Measurements from ENCODE around the gene UPP2. TPM values are rescaled to one million over a fixed set of nuclear protein-coding genes. Genes with fewer than 3 reads are reported as not detected.

Gene UPP2
- total and polyA plus RNA-seq, 4 donors: 0.51 to 9.0 (median 1.3) TPM

GRCh38 chr2:158179660-158180059, 78.0 kb downstream of the UPP2 start:
- Histone ChIP-seq H3K27ac (ENCODE audit: low read depth in 1 of 2, low read length in 2 of 2) (no peak overlapping the region), H3K36me3 (ENCODE audit: control insufficient read depth in 4 of 4, insufficient read depth in 3 of 4, low read depth in 1 of 4, low read length in 3 of 4) (no peaks in the 10 kb centered on the region), H3K9me3 (ENCODE audit: control insufficient read depth in 4 of 4, low read length in 3 of 4) (no peaks in the 10 kb centered on the region), H3K9ac (ENCODE audit: low read depth in 1 of 2, low read length in 2 of 2) (no peak overlapping the region), H3K4me1 (ENCODE audit: control insufficient read depth in 4 of 4, insufficient read depth in 4 of 4, low read length in 3 of 4) (peaks cover 0 to 2% (median 0%) of the 10 kb centered on the region in 4 donors), H3K4me3 (ENCODE audit: low read depth in 1 of 3, low read length in 3 of 3) (no peak overlapping the region), H3K27me3 (ENCODE audit: control insufficient read depth in 4 of 4, insufficient read depth in 4 of 4, low read length in 3 of 4) (no peaks in the 10 kb centered on the region)
- 34% methylated on average over 2 of the region's 2 CpGs for WGBS
- no peak for DNase-seq (ENCODE audit: low spot score)
- TF ChIP-seq NR2F2 (IDR thresholded peaks at IDR 0.05) (no peak), RAD21 (IDR thresholded peaks at IDR 0.05) (peak; percentile 82 to 86), HNF4A (conservative IDR thresholded peaks at IDR 0.05) (peak; percentile 11 to 45), TAF1 (conservative IDR thresholded peaks at IDR 0.05) (no peak)
- TF ChIP-seq, protein P1, sequence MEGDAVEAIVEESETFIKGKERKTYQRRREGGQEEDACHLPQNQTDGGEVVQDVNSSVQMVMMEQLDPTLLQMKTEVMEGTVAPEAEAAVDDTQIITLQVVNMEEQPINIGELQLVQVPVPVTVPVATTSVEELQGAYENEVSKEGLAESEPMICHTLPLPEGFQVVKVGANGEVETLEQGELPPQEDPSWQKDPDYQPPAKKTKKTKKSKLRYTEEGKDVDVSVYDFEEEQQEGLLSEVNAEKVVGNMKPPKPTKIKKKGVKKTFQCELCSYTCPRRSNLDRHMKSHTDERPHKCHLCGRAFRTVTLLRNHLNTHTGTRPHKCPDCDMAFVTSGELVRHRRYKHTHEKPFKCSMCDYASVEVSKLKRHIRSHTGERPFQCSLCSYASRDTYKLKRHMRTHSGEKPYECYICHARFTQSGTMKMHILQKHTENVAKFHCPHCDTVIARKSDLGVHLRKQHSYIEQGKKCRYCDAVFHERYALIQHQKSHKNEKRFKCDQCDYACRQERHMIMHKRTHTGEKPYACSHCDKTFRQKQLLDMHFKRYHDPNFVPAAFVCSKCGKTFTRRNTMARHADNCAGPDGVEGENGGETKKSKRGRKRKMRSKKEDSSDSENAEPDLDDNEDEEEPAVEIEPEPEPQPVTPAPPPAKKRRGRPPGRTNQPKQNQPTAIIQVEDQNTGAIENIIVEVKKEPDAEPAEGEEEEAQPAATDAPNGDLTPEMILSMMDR (IDR thresholded peaks at IDR 0.05; ENCODE audit: low read depth, low read length, missing input control): peak; percentile 37

GRCh38 chr2:158181171-158181570, 79.5 kb downstream of the UPP2 start:
- H3K36me3 ChIP-seq (ENCODE audit: control insufficient read depth in 4 of 4, insufficient read depth in 3 of 4, low read depth in 1 of 4, low read length in 3 of 4): no peaks in the 10 kb centered on the region
- peaks cover 0 to 4% (median 1%) of the 10 kb centered on the region in 4 donors for H3K4me1 ChIP-seq (ENCODE audit: control insufficient read depth in 4 of 4, insufficient read depth in 4 of 4, low read length in 3 of 4)
- no peak for TF ChIP-seq NR2F2 (IDR thresholded peaks at IDR 0.05)
- H3K9me3 ChIP-seq (ENCODE audit: control insufficient read depth in 4 of 4, low read length in 3 of 4): no peaks in the 10 kb centered on the region
- no peak for DNase-seq (ENCODE audit: low spot score)
- no peak overlapping the region for H3K4me3 ChIP-seq (ENCODE audit: low read depth in 1 of 3, low read length in 3 of 3)
- WGBS: 86% methylated on average over 2 of the region's 2 CpGs
- H3K9ac ChIP-seq (ENCODE audit: low read depth in 1 of 2, low read length in 2 of 2): no peak overlapping the region
- H3K27ac ChIP-seq (ENCODE audit: low read depth in 1 of 2, low read length in 2 of 2): no peak overlapping the region
- H3K27me3 ChIP-seq (ENCODE audit: control insufficient read depth in 4 of 4, insufficient read depth in 4 of 4, low read length in 3 of 4): no peaks in the 10 kb centered on the region

DNA sequence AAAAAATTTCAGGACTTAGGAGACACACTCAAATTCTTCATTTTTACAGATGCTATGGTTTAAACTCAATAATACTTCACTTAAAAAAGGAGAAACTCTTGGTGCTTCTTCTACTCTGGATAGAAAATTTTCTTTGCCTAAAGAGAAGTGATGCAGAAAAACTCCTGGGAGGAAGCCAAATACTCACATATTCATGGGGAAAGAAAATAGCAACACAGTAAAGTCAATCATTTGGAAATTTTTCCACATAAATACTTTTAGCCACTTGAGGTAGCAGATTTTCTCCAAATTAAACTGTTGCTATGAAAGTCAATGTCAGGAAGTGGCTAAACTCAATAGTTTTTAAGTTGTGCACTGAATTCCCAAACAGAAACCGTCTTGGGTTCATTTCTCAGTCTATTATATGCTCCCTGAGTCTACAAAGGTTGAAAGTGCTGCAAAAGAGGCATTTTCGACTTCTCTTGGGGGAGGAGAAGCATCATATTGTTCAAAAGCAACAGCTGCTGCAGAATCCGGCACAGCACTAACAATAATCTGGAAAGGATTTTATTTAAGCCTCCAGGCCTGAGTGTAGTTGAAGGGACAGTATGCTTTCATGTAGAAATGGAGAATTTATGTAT, 81.1 kb downstream of the UPP2 start:
- Histone ChIP-seq H3K9ac (ENCODE audit: low read depth in 1 of 2, low read length in 2 of 2) (no peak overlapping the region), H3K4me1 (ENCODE audit: control insufficient read depth in 4 of 4, insufficient read depth in 4 of 4, low read length in 3 of 4) (peaks cover 0 to 4% (median 1%) of the 10 kb centered on the region in 4 donors), H3K27me3 (ENCODE audit: control insufficient read depth in 4 of 4, insufficient read depth in 4 of 4, low read length in 3 of 4) (no peaks in the 10 kb centered on the region), H3K36me3 (ENCODE audit: control insufficient read depth in 4 of 4, insufficient read depth in 3 of 4, low read depth in 1 of 4, low read length in 3 of 4) (no peaks in the 10 kb centered on the region), H3K4me3 (ENCODE audit: low read depth in 1 of 3, low read length in 3 of 3) (no peak overlapping the region), H3K27ac (ENCODE audit: low read depth in 1 of 2, low read length in 2 of 2) (no peak overlapping the region), H3K9me3 (ENCODE audit: control insufficient read depth in 4 of 4, low read length in 3 of 4) (no peaks in the 10 kb centered on the region)
- 93% methylated on average over 3 of the region's 3 CpGs for WGBS
- DNase-seq (ENCODE audit: low spot score): no peak
- no peak for TF ChIP-seq NR2F2 (IDR thresholded peaks at IDR 0.05)
- TF ChIP-seq GABPA (IDR thresholded peaks at IDR 0.05 in 1 of 2, conservative IDR thresholded peaks at IDR 0.05 in 1 of 2): no peak
- TF ChIP-seq FOXA1 (IDR thresholded peaks at IDR 0.05): no peak

GRCh38 chr2:158184001-158184400, 82.3 kb downstream of the UPP2 start:
- 90% methylated on average over 1 of the region's 1 CpG for WGBS
- TF ChIP-seq, protein P1 (IDR thresholded peaks at IDR 0.05; ENCODE audit: low read depth, low read length, missing input control): no peak
- TF ChIP-seq, protein P2, sequence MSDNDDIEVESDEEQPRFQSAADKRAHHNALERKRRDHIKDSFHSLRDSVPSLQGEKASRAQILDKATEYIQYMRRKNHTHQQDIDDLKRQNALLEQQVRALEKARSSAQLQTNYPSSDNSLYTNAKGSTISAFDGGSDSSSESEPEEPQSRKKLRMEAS (IDR thresholded peaks at IDR 0.05): no peak
- no peak overlapping the region for H3K4me3 ChIP-seq (ENCODE audit: low read depth in 1 of 3, low read length in 3 of 3)

More at GRCh38 chr2:158184001-158184400, 82.3 kb downstream of the UPP2 start:
- peaks cover 0 to 4% (median 0%) of the 10 kb centered on the region in 4 donors for H3K4me1 ChIP-seq (ENCODE audit: control insufficient read depth in 4 of 4, insufficient read depth in 4 of 4, low read length in 3 of 4)
- H3K9me3 ChIP-seq (ENCODE audit: control insufficient read depth in 4 of 4, low read length in 3 of 4): no peaks in the 10 kb centered on the region
- H3K9ac ChIP-seq (ENCODE audit: low read depth in 1 of 2, low read length in 2 of 2): no peak overlapping the region
- no peaks in the 10 kb centered on the region for H3K36me3 ChIP-seq (ENCODE audit: control insufficient read depth in 4 of 4, insufficient read depth in 3 of 4, low read depth in 1 of 4, low read length in 3 of 4)
- H3K27ac ChIP-seq (ENCODE audit: low read depth in 1 of 2, low read length in 2 of 2): no peak overlapping the region
- no peaks in the 10 kb centered on the region for H3K27me3 ChIP-seq (ENCODE audit: control insufficient read depth in 4 of 4, insufficient read depth in 4 of 4, low read length in 3 of 4)
- no peak for DNase-seq (ENCODE audit: low spot score)
